ENCODE measurements around the gene UGGT2. TPM values are rescaled to one million over a fixed set of nuclear protein-coding genes. Genes with fewer than 3 reads are reported as not detected.

UGGT2 gene
- total RNA-seq, 1 donor from 2014 or later = 39.6 TPM

DNA sequence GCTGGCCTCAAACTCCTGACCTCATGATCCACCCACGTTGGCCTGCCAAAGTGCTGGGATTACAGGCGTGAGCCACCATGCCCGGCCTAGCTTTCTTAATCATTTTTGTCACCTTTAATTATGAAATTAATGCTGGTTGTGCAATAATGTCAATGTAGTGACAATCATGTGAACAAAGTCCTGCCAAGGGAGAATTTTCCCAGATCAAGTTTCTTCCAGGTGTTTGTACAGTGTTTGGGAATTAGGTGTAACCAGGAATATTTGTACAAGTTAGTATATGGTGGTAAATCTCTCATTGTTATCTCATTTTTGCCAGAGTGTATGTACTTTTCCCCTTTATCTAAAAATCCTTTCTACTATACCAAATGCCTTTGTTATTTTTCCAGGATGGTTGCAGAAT, 171.1 kb downstream of the UGGT2 start:
- no peak for DNase-seq (ENCODE audit: low read depth)
- no peaks in the 10 kb centered on the region for H3K27me3 ChIP-seq (ENCODE audit: control insufficient read depth, insufficient read depth, low read length)
- H3K36me3 ChIP-seq (ENCODE audit: control insufficient read depth, insufficient read depth, low read length) = no peaks in the 10 kb centered on the region
- no peak overlapping the region for H3K4me3 ChIP-seq (ENCODE audit: low read depth, low read length)
- TF ChIP-seq, protein P1, sequence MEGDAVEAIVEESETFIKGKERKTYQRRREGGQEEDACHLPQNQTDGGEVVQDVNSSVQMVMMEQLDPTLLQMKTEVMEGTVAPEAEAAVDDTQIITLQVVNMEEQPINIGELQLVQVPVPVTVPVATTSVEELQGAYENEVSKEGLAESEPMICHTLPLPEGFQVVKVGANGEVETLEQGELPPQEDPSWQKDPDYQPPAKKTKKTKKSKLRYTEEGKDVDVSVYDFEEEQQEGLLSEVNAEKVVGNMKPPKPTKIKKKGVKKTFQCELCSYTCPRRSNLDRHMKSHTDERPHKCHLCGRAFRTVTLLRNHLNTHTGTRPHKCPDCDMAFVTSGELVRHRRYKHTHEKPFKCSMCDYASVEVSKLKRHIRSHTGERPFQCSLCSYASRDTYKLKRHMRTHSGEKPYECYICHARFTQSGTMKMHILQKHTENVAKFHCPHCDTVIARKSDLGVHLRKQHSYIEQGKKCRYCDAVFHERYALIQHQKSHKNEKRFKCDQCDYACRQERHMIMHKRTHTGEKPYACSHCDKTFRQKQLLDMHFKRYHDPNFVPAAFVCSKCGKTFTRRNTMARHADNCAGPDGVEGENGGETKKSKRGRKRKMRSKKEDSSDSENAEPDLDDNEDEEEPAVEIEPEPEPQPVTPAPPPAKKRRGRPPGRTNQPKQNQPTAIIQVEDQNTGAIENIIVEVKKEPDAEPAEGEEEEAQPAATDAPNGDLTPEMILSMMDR (IDR thresholded peaks at IDR 0.05; ENCODE audit: insufficient read depth, low read length, poor library complexity, severe bottlenecking) = no peak

DNA sequence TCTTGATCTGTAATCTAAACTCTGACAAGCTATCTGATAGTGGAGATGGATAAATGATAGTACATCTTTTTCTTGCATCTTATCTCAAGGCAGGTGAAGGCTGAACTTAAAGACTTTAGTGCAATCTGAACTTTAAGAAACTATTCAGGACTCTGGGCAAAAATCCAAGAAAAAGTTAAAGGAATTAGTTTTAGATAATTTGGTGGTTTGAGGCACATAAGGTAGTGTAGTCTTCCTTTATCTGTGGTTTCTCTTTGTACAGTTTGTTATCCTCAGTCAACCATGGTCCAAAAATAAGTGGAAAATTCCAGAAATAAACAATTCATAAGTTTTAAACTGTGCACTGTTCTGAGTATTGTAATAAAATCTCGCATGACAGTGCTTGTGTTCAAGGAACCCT, 172.9 kb downstream of the UGGT2 start:
- Histone ChIP-seq H3K4me3 (ENCODE audit: low read depth, low read length) (no peak overlapping the region), H3K27me3 (ENCODE audit: control insufficient read depth, insufficient read depth, low read length) (no peaks in the 10 kb centered on the region), H3K36me3 (ENCODE audit: control insufficient read depth, insufficient read depth, low read length) (peaks cover 2% of the 10 kb centered on the region)
- DNase-seq (ENCODE audit: low read depth) = no peak
- TF ChIP-seq, protein P1 (IDR thresholded peaks at IDR 0.05; ENCODE audit: insufficient read depth, low read length, poor library complexity, severe bottlenecking) = no peak

DNA sequence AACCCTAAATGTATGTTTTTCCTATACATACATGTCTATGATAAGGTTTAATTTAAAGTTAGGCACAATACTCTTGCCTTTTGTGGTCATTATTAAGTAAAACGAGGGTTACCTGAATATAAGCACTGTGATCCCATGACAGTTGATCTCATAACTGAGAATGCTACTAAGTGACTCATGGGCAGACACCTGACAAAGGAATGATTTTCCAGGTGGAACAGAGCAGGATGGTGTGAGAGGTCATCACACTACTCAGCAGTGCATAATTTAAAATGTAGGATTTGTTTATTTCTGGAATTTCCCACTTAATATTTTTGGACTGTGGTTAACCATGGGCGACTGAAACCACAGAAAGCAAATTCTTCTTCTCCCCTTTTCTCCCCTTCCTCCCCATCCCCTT, 178.9 kb downstream of the UGGT2 start:
- no peaks in the 10 kb centered on the region for H3K27me3 ChIP-seq (ENCODE audit: control insufficient read depth, insufficient read depth, low read length)
- no peak for DNase-seq (ENCODE audit: low read depth)
- TF ChIP-seq, protein P1 (IDR thresholded peaks at IDR 0.05; ENCODE audit: insufficient read depth, low read length, poor library complexity, severe bottlenecking) = no peak
- peaks cover 2% of the 10 kb centered on the region for H3K36me3 ChIP-seq (ENCODE audit: control insufficient read depth, insufficient read depth, low read length)
- no peak overlapping the region for H3K4me3 ChIP-seq (ENCODE audit: low read depth, low read length)

DNA sequence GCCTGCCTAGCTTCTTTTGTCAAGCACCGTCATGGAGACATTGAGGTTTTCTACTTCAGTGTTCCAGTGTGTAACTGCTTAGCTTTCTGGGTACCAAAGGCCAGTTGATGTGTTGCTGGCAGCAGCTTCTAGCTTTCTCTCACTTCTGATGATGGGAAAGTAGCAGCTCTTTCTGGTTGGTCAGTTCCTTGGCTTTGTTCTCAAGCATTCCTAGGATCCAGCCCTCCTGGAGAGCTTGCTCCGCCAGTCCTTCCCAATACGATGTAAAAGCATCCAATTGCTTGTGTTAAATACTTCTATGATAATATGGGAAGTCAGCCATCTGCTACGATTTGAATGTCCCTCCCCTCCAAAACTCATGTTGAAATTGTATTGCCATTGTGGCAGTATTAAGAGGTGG, 182.8 kb downstream of the UGGT2 start:
- Histone ChIP-seq H3K36me3 (ENCODE audit: control insufficient read depth, insufficient read depth, low read length) (no peaks in the 10 kb centered on the region), H3K27me3 (ENCODE audit: control insufficient read depth, insufficient read depth, low read length) (no peaks in the 10 kb centered on the region), H3K4me3 (ENCODE audit: low read depth, low read length) (no peak overlapping the region)
- TF ChIP-seq, protein P1 (IDR thresholded peaks at IDR 0.05; ENCODE audit: insufficient read depth, low read length, poor library complexity, severe bottlenecking) = no peak
- no peak for DNase-seq (ENCODE audit: low read depth)

DNA sequence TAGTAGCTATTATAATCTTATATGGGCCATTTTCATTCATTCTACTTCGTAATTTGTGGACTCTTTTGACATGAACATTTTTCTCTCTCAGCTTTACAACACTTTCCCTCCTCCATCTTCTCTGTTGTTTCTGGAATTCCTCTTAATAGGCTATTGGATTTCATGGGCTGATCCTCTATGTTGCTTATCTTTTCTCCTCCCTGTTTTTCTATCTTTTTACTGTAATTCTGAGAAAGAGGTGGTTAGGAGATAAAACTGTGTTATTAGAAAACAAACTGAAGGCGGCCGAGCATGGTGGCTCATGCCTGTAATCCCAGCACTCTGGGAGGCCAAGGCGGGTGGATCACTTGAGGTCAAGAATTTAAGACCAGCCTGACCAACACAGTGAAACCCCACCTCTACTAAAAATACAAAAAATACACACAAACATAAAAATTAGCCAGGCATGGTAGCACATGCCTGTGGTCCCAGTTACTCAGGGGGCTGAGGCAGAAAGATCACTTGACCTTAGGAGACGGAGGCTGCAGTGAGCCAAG, 188.1 kb downstream of the UGGT2 start:
- H3K4me3 ChIP-seq (ENCODE audit: low read depth, low read length) = no peak overlapping the region
- no peak for DNase-seq (ENCODE audit: low read depth)
- TF ChIP-seq, protein P1 (IDR thresholded peaks at IDR 0.05; ENCODE audit: insufficient read depth, low read length, poor library complexity, severe bottlenecking) = no peak
- no peaks in the 10 kb centered on the region for H3K27me3 ChIP-seq (ENCODE audit: control insufficient read depth, insufficient read depth, low read length)
- no peaks in the 10 kb centered on the region for H3K36me3 ChIP-seq (ENCODE audit: control insufficient read depth, insufficient read depth, low read length)

DNA sequence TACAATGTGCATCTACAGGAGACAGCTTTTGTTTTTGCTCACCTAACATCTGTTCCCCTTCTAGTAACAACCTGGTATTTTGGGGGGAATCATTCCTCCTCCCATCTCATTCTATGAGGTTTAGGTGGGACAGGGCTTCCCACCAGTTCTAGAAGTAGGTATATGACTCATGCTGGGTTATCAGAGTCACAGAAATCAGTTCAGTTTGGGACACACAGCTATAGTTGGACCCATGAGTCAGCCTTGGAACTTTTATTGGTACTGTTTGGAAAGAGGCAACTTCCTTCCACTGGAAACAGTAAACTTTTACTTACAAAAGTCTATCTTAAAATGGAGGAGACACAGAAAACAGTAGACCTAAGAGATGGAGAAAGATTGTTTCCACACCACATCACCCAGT, 190.8 kb downstream of the UGGT2 start:
- Histone ChIP-seq H3K36me3 (ENCODE audit: control insufficient read depth, insufficient read depth, low read length) (no peaks in the 10 kb centered on the region), H3K27me3 (ENCODE audit: control insufficient read depth, insufficient read depth, low read length) (no peaks in the 10 kb centered on the region), H3K4me3 (ENCODE audit: low read depth, low read length) (no peak overlapping the region)
- DNase-seq (ENCODE audit: low read depth) = no peak
- TF ChIP-seq, protein P1 (IDR thresholded peaks at IDR 0.05; ENCODE audit: insufficient read depth, low read length, poor library complexity, severe bottlenecking) = no peak
